Neural progenitor cell (in vitro differentiated cells): ENCODE results near the gene COMMD1.

Experiments
- CTCF ChIP-seq: fragments of 200-600 bp; sonication (generic); IDR thresholded peaks from 2 replicates; pipeline ENCODE4 v1.5.1; 2017; ENCODE audit warnings: antibody characterized with exemption, mild to moderate bottlenecking
- EZH2phosphoT487 ChIP-seq: fragments of 200-600 bp; sonication (generic); IDR thresholded peaks from 2 replicates; pipeline ENCODE4 v1.6.1; 2017; ENCODE audit warnings: antibody characterized with exemption

GRCh38 chr2:62118160-62118559 is 212.7 kb downstream of the COMMD1 start:
- TF ChIP-seq EZH2phosphoT487 (no peak), CTCF (no peak)
